IMR-90 (cell line): ENCODE measurements around the gene MXRA8. TPM values are rescaled to one million over a fixed set of nuclear protein-coding genes. Genes with fewer than 3 reads are reported as not detected.

Experiments used
- MAZ ChIP-seq: IDR thresholded peaks from 2 replicates; pipeline ENCODE4 v1.6.1; 2012; ENCODE audit warnings: low read depth, mild to moderate bottlenecking, low read length, improper control_type of control experiment, moderate library complexity, borderline replicate concordance
- NFE2L2 ChIP-seq: fragments of 150-350 bp; IDR thresholded peaks from 2 replicates; pipeline ENCODE4 v1.6.1; 2016; ENCODE audit warnings: low read depth, mild to moderate bottlenecking, low read length
- RCOR1 ChIP-seq: IDR thresholded peaks from 2 replicates; pipeline ENCODE4 v1.6.1; 2012; ENCODE audit warnings: mild to moderate bottlenecking, low read length, improper control_type of control experiment; ENCODE audit not compliant: insufficient replicate concordance
- RFX5 ChIP-seq: IDR thresholded peaks from 2 replicates; pipeline ENCODE4 v1.8.0; 2012; ENCODE audit warnings: low read depth, mild to moderate bottlenecking, low read length, moderate library complexity
- SMC3 ChIP-seq: fragments of 150-350 bp; IDR thresholded peaks from 2 replicates; pipeline ENCODE4 v1.6.1; 2016; ENCODE audit warnings: low read depth, mild to moderate bottlenecking, antibody characterized with exemption, low read length, moderate library complexity
- polyA plus RNA-seq, 3 experiments: library from polyadenylated mRNA; depleted of rRNA; stranded (reverse); fragments of >200 nt; gene quantifications; 2 replicates each; pipeline ENCODE4 v1.2.3, GENCODE V29; 2012; ENCODE audit warnings: low replicate concordance in 1 of 3
- total RNA-seq: library from RNA; depleted of rRNA; stranded (reverse); fragments of >200 nt; gene quantifications from 2 replicates; pipeline ENCODE4 v1.2.3, GENCODE V29; 2012

MXRA8 gene
- total and polyA plus RNA-seq, 2 of the 4 experiments (the other 2 are of a cell fraction): 92.5 to 469 TPM

GRCh38 chr1:1373051-1373814 is 14.9 kb upstream of the MXRA8 start (continued):
- TF ChIP-seq RFX5 (no peak), SMC3 (no peak), RCOR1 (no peak), MAZ (no peak), NFE2L2 (no peak)
